Neuronal stem cell (in vitro differentiated cells): Measurements from ENCODE around the gene CDK15.

Experiments
- DNase-seq: peaks from one replicate; pipeline ENCODE4 v3.0.0-alpha.2; 2013; ENCODE audit warnings: low spot score
- H2AFZ ChIP-seq: one replicate; pipeline ENCODE4 v1.6.1; 2013; ENCODE audit warnings: mild to moderate bottlenecking, low read length, inconsistent platforms
- H2AK5ac ChIP-seq: 2 replicates; pipeline ENCODE4 v1.6.1; 2013; ENCODE audit warnings: low read depth, mild to moderate bottlenecking, inconsistent platforms, low read length, moderate library complexity, mixed read lengths
- H2BK120ac ChIP-seq: 2 replicates; pipeline ENCODE4 v1.6.1; 2013; ENCODE audit warnings: low read depth, mild to moderate bottlenecking, inconsistent platforms, low read length, moderate library complexity, mixed read lengths
- H2BK12ac ChIP-seq: one replicate; pipeline ENCODE4 v1.6.1; 2013; ENCODE audit warnings: low read length, inconsistent platforms
- H2BK15ac ChIP-seq: 2 replicates; pipeline ENCODE4 v1.6.1; 2013; ENCODE audit warnings: mild to moderate bottlenecking, low read length, inconsistent platforms, mixed read lengths
- H2BK5ac ChIP-seq: one replicate; pipeline ENCODE4 v1.6.1; 2013; ENCODE audit warnings: inconsistent platforms, mild to moderate bottlenecking, low read length, moderate library complexity
- H3K14ac ChIP-seq: one replicate; pipeline ENCODE4 v1.6.1; 2013; ENCODE audit warnings: low read length, inconsistent platforms
- H3K18ac ChIP-seq: 2 replicates; pipeline ENCODE4 v1.6.1; 2013; ENCODE audit warnings: low read length, inconsistent platforms
- H3K23ac ChIP-seq: 2 replicates; pipeline ENCODE4 v1.6.1; 2013; ENCODE audit warnings: low read depth, mild to moderate bottlenecking, mixed read lengths, low read length, inconsistent platforms; ENCODE audit not compliant: poor library complexity
- H3K27ac ChIP-seq: replicated peaks from 3 replicates; pipeline ENCODE4 v1.5.1; 2013; ENCODE audit warnings: low read length, inconsistent platforms
- H3K27me3 ChIP-seq, 3 experiments: 2 replicates each; pipeline ENCODE4 v1.6.1; 2013; ENCODE audit warnings: low read length in 3 of 3, mild to moderate bottlenecking in 2 of 3, inconsistent platforms in 1 of 3, low read depth in 1 of 3, mixed read lengths in 1 of 3, moderate library complexity in 1 of 3; ENCODE audit not compliant: control insufficient read depth in 3 of 3, insufficient read depth in 3 of 3
- H3K36me3 ChIP-seq, 2 donors: replicated peaks in 1 of 2; 2 replicates each; pipeline ENCODE4 v1.6.1; 2013; ENCODE audit warnings: low read length in 2 of 2; ENCODE audit not compliant: control insufficient read depth in 2 of 2, insufficient read depth in 2 of 2
- H3K4ac ChIP-seq: 2 replicates; pipeline ENCODE4 v1.6.1; 2013; ENCODE audit warnings: inconsistent platforms, mild to moderate bottlenecking, low read length, moderate library complexity
- H3K4me1 ChIP-seq, 2 donors: 1 replicate in 1 of 2; 2 replicates in 1 of 2; pipeline ENCODE4 v1.6.1; 2013; ENCODE audit warnings: low read length in 2 of 2, low read depth in 1 of 2; ENCODE audit not compliant: control insufficient read depth in 2 of 2, insufficient read depth in 1 of 2
- H3K4me2 ChIP-seq: one replicate; pipeline ENCODE4 v1.6.1; 2013; ENCODE audit warnings: mild to moderate bottlenecking, low read length, inconsistent platforms; ENCODE audit not compliant: insufficient read depth, poor library complexity, severe bottlenecking
- H3K4me3 ChIP-seq, 2 donors: 2 replicates each; pipeline ENCODE4 v1.5.1; 2013; ENCODE audit warnings: low read length in 2 of 2, mild to moderate bottlenecking in 2 of 2, inconsistent platforms in 1 of 2, moderate library complexity in 1 of 2
- H3K79me1 ChIP-seq: one replicate; pipeline ENCODE4 v1.6.1; 2013; ENCODE audit warnings: low read depth, mild to moderate bottlenecking, inconsistent platforms, low read length, moderate library complexity
- H3K9ac ChIP-seq: one replicate; pipeline ENCODE4 v1.6.1; 2013; ENCODE audit warnings: mild to moderate bottlenecking, low read depth, low read length, inconsistent platforms; ENCODE audit not compliant: poor library complexity
- H3K9me3 ChIP-seq, 2 donors: replicated peaks in 1 of 2; 2 replicates each; pipeline versions ENCODE3 to v1.6.1; 2013; ENCODE audit warnings: low read length in 2 of 2, mild to moderate bottlenecking in 2 of 2, inconsistent platforms in 1 of 2, low read depth in 1 of 2, mixed read lengths in 1 of 2, moderate library complexity in 1 of 2; ENCODE audit not compliant: control insufficient read depth in 2 of 2, insufficient read depth in 1 of 2
- H4K8ac ChIP-seq: one replicate; pipeline ENCODE4 v1.6.1; 2013; ENCODE audit warnings: low read depth, mild to moderate bottlenecking, inconsistent platforms, low read length, moderate library complexity
- H4K91ac ChIP-seq: one replicate; pipeline ENCODE4 v1.6.1; 2013; ENCODE audit warnings: low read length, low read depth, mild to moderate bottlenecking, inconsistent platforms; ENCODE audit not compliant: poor library complexity
- WGBS, 2 donors: extraction: QIAGEN DNeasy Blood & Tissue Kit; methylation state at CpG; one replicate each; pipeline ENCODE4 v1.1.7; 2013; ENCODE audit warnings: missing lambda C conversion rate in 2 of 2, mixed read lengths in 1 of 2; ENCODE audit not compliant: insufficient read length in 2 of 2, insufficient replicate concordance in 1 of 2; ENCODE audit errors: extremely low coverage in 2 of 2; 5-methylcytosine and 5-hydroxymethylcytosine counted together

CDK15 gene

GRCh38 chr2:201833781-201834180 lies 27.4 kb downstream of the CDK15 start:
- no peak overlapping the region for H2BK5ac ChIP-seq
- peak overlapping the region; percentile 63 for H2AFZ ChIP-seq
- H2BK15ac ChIP-seq: no peak overlapping the region
- H3K4me2 ChIP-seq: no peak overlapping the region
- no peak overlapping the region for H3K14ac ChIP-seq
- no peak overlapping the region for H4K91ac ChIP-seq
- H3K4me1 ChIP-seq: peaks cover 4 to 5% of the 10 kb centered on the region in 2 donors
- H3K18ac ChIP-seq: no peak overlapping the region
- no peak overlapping the region for H3K27ac ChIP-seq
- peak overlapping the region in 1 of 2 donors; percentile 49 for H3K4me3 ChIP-seq
- H3K9ac ChIP-seq: no peak overlapping the region
- no peak for DNase-seq
- no peak overlapping the region for H2BK12ac ChIP-seq
- no peaks in the 10 kb centered on the region for H3K79me1 ChIP-seq
- H3K9me3 ChIP-seq: no peaks in the 10 kb centered on the region
- H3K4ac ChIP-seq: no peak overlapping the region
- no peak overlapping the region for H3K23ac ChIP-seq
- H2BK120ac ChIP-seq: no peak overlapping the region
- WGBS, 2 donors: no CpG with 5 or more reads among the region's 9 CpGs
- H3K27me3 ChIP-seq: peaks cover 0 to 13% (median 0%) of the 10 kb centered on the region in 3 experiments
- no peak overlapping the region for H2AK5ac ChIP-seq
- no peak overlapping the region for H4K8ac ChIP-seq
- no peaks in the 10 kb centered on the region for H3K36me3 ChIP-seq

DNA sequence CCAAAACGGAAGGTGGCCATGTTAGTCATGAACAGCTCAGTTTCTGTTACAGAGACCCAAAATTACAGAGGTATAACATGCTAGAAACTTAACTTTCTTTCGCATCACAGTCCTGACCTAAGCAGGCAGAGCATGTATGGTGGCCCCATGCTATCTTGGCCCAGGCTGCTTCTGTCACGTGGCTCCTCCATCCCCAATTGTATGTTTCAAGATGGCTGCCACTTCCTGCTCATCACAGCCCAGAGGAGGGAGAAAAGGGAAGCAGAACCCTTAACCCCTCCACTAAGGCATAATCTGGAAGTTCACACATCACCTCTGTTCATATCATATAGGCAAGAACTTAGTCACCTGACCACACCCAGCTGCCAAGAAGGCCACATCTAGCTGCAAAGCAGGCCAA lies 28.7 kb downstream of the CDK15 start:
- H2AFZ ChIP-seq: peak overlapping the region; percentile 36
- H3K4me2 ChIP-seq: no peak overlapping the region
- H3K4ac ChIP-seq: no peak overlapping the region
- no peak overlapping the region for H2BK5ac ChIP-seq
- WGBS, 2 donors: no CpG with 5 or more reads among the region's 3 CpGs
- no peak overlapping the region for H2BK15ac ChIP-seq
- no peak overlapping the region for H4K91ac ChIP-seq
- no peak overlapping the region for H3K23ac ChIP-seq
- H3K9me3 ChIP-seq: no peaks in the 10 kb centered on the region
- H2BK120ac ChIP-seq: no peak overlapping the region
- H3K27ac ChIP-seq: no peak overlapping the region
- H2BK12ac ChIP-seq: no peak overlapping the region
- no peak overlapping the region for H3K9ac ChIP-seq
- no peak for DNase-seq
- no peak overlapping the region for H4K8ac ChIP-seq
- H3K14ac ChIP-seq: no peak overlapping the region
- no peak overlapping the region for H3K18ac ChIP-seq
- H3K79me1 ChIP-seq: no peaks in the 10 kb centered on the region
- no peaks in the 10 kb centered on the region for H3K36me3 ChIP-seq
- H2AK5ac ChIP-seq: no peak overlapping the region
- H3K4me1 ChIP-seq: peaks cover 4 to 5% of the 10 kb centered on the region in 2 donors
- H3K4me3 ChIP-seq: peak overlapping the region in 1 of 2 donors; percentile 18
- H3K27me3 ChIP-seq: peaks cover 0 to 13% (median 0%) of the 10 kb centered on the region in 3 experiments

DNA sequence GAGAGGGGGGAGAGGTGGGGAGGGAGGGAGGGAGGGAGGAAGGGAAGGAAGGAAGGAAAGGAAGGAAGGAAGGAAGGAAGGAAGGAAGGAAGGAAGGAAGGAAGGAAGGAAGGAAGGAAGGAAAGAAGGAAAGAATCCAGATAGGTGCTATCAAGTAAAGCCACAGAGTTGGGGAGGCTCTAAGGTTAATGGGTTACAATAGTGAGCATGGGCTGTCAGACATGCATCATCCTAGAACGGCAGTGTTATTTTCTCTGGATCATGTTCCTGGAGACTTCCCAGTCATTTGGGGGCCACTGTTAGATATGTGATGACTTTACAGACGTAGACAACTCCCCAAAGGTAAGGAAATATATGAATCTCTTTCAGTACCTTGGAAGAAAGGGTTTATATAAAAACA lies 31.1 kb downstream of the CDK15 start:
- Histone ChIP-seq H3K4me3 (no peak overlapping the region), H2AK5ac (no peak overlapping the region), H4K8ac (no peak overlapping the region), H3K9ac (no peak overlapping the region), H2BK120ac (no peak overlapping the region), H2BK5ac (no peak overlapping the region), H3K14ac (no peak overlapping the region), H3K23ac (no peak overlapping the region), H2BK12ac (no peak overlapping the region), H3K79me1 (no peaks in the 10 kb centered on the region), H2AFZ (no peak overlapping the region), H3K4me2 (no peak overlapping the region), H3K4me1 (peaks cover 4 to 5% of the 10 kb centered on the region in 2 donors), H4K91ac (no peak overlapping the region), H3K27ac (no peak overlapping the region), H3K27me3 (peaks cover 0 to 4% (median 0%) of the 10 kb centered on the region in 3 experiments), H3K4ac (no peak overlapping the region), H3K9me3 (peaks cover 0 to 6% of the 10 kb centered on the region in 2 donors), H2BK15ac (no peak overlapping the region), H3K36me3 (no peaks in the 10 kb centered on the region), H3K18ac (no peak overlapping the region)
- no CpG with 5 or more reads among the region's 2 CpGs for WGBS, 2 donors
- no peak for DNase-seq

DNA sequence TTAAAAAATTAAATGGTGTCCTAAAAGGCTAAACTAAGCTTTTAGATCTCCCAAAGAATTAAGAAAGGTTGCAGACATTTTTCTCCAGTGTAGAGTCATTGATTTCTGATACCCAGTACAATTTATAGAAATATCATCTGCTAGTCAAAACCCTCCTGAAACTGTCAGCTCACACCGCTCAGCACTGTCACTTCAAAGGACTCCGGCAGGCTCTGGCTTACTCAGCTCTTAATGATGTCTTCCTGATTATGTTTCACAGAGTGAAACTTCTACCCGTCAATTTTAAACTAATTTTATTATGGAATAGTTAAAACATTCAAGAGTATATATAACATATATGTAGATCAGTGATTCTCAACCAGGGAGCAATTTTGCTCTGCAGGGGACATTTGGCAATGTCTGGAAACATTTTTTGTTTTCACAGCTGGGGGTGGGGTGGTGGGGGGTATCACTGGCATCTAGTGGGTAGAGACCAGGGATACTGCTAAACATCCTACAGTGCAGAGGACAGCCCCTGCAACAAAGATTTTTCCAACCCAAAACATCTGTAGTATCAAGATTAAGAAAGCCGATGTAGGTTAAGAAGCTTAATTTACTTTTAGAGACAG lies 31.6 kb downstream of the CDK15 start:
- no peak overlapping the region for H2BK5ac ChIP-seq
- H3K4ac ChIP-seq: no peak overlapping the region
- no peak overlapping the region for H3K23ac ChIP-seq
- H2BK15ac ChIP-seq: no peak overlapping the region
- H3K27ac ChIP-seq: no peak overlapping the region
- WGBS, 2 donors: no CpG with 5 or more reads among the region's 4 CpGs
- H4K91ac ChIP-seq: no peak overlapping the region
- no peak overlapping the region for H2BK12ac ChIP-seq
- no peak overlapping the region for H3K4me2 ChIP-seq
- peaks cover 0 to 6% of the 10 kb centered on the region in 2 donors for H3K9me3 ChIP-seq
- H3K18ac ChIP-seq: no peak overlapping the region
- H2AK5ac ChIP-seq: no peak overlapping the region
- H3K9ac ChIP-seq: no peak overlapping the region
- H3K36me3 ChIP-seq: no peaks in the 10 kb centered on the region
- H4K8ac ChIP-seq: no peak overlapping the region
- no peak overlapping the region for H3K4me3 ChIP-seq
- no peak for DNase-seq
- no peak overlapping the region for H2AFZ ChIP-seq
- no peaks in the 10 kb centered on the region for H3K79me1 ChIP-seq
- H2BK120ac ChIP-seq: no peak overlapping the region
- H3K27me3 ChIP-seq: no peaks in the 10 kb centered on the region
- no peak overlapping the region for H3K14ac ChIP-seq
- peaks cover 4 to 5% of the 10 kb centered on the region in 2 donors for H3K4me1 ChIP-seq
